ENCODE measurements around the gene NHSL1.

The NHSL1 gene

GRCh38 chr6:138396709-138397108 is 102.6 kb downstream of the NHSL1 start:
- no peak for TF ChIP-seq POLR2A (IDR thresholded peaks at IDR 0.05; ENCODE audit: low read depth, low read length)
- FAIRE-seq (no peak), DNase-seq (ENCODE audit: insufficient read length, low spot score) (no peak)

- FAIRE-seq (no peak), DNase-seq (ENCODE audit: insufficient read length, low spot score) (no peak)
- TF ChIP-seq POLR2A (IDR thresholded peaks at IDR 0.05; ENCODE audit: low read depth, low read length), result no peak
Observed at GRCh38 chr6:138393871-138394783, 105.2 kb downstream of the NHSL1 start.

- no peak for DNase-seq (ENCODE audit: insufficient read length, low spot score)
- no peak for FAIRE-seq
- TF ChIP-seq POLR2A (IDR thresholded peaks at IDR 0.05; ENCODE audit: low read depth, low read length), result no peak
Observed at GRCh38 chr6:138389551-138389950, 109.7 kb downstream of the NHSL1 start.

- TF ChIP-seq POLR2A (IDR thresholded peaks at IDR 0.05; ENCODE audit: low read depth, low read length), result no peak
- no peak for FAIRE-seq
- DNase-seq (ENCODE audit: insufficient read length, low spot score), result no peak
Observed at GRCh38 chr6:138387577-138388368, 111.5 kb downstream of the NHSL1 start.

- no peak for TF ChIP-seq POLR2A (IDR thresholded peaks at IDR 0.05; ENCODE audit: low read depth, low read length)
Observed at GRCh38 chr6:138386897-138387296, 112.4 kb downstream of the NHSL1 start.

GRCh38 chr6:138383776-138384175 is 115.5 kb downstream of the NHSL1 start:
- FAIRE-seq (no peak), DNase-seq (ENCODE audit: insufficient read length, low spot score) (no peak)
- no peak for TF ChIP-seq POLR2A (IDR thresholded peaks at IDR 0.05; ENCODE audit: low read depth, low read length)

More at GRCh38 chr6:138386897-138387296, 112.4 kb downstream of the NHSL1 start:
- FAIRE-seq, result no peak
- no peak for DNase-seq (ENCODE audit: insufficient read length, low spot score)

- no peak for TF ChIP-seq POLR2A (IDR thresholded peaks at IDR 0.05; ENCODE audit: low read depth, low read length)
- no peak for FAIRE-seq
Observed at GRCh38 chr6:138382498-138383265, 116.6 kb downstream of the NHSL1 start.

GRCh38 chr6:138378463-138378862 is 120.8 kb downstream of the NHSL1 start:
- DNase-seq (ENCODE audit: insufficient read length, low spot score) (no peak), FAIRE-seq (no peak)
- no peak for TF ChIP-seq POLR2A (IDR thresholded peaks at IDR 0.05; ENCODE audit: low read depth, low read length)

More at GRCh38 chr6:138382498-138383265, 116.6 kb downstream of the NHSL1 start:
- DNase-seq (ENCODE audit: insufficient read length, low spot score), result no peak

- DNase-seq (ENCODE audit: insufficient read length, low spot score) (no peak), FAIRE-seq (no peak)
- TF ChIP-seq POLR2A (IDR thresholded peaks at IDR 0.05; ENCODE audit: low read depth, low read length), result no peak
Observed at GRCh38 chr6:138377844-138378243, 121.5 kb downstream of the NHSL1 start, which contains the start of gene SMIM28. Gene SMIM28, plus strand, starts transcription at chr6:138377905. Its CDS starts 168 bp downstream, at chr6:138378073.

GRCh38 chr6:138377042-138377441 is 122.3 kb downstream of the NHSL1 start:
- DNase-seq (ENCODE audit: insufficient read length, low spot score) (no peak), FAIRE-seq (no peak)
- TF ChIP-seq POLR2A (IDR thresholded peaks at IDR 0.05; ENCODE audit: low read depth, low read length), result no peak

GRCh38 chr6:138374815-138375214 is 124.5 kb downstream of the NHSL1 start:
- no peak for DNase-seq (ENCODE audit: insufficient read length, low spot score)
- no peak for TF ChIP-seq POLR2A (IDR thresholded peaks at IDR 0.05; ENCODE audit: low read depth, low read length)
- FAIRE-seq, result no peak

- DNase-seq (ENCODE audit: insufficient read length, low spot score) (no peak), FAIRE-seq (no peak)
- no peak for TF ChIP-seq POLR2A (IDR thresholded peaks at IDR 0.05; ENCODE audit: low read depth, low read length)
Observed at GRCh38 chr6:138374230-138374629, 125.1 kb downstream of the NHSL1 start.

GRCh38 chr6:138372711-138373463 is 126.4 kb downstream of the NHSL1 start:
- DNase-seq (ENCODE audit: insufficient read length, low spot score), result no peak
- no peak for TF ChIP-seq POLR2A (IDR thresholded peaks at IDR 0.05; ENCODE audit: low read depth, low read length)
- FAIRE-seq, result no peak

All from H54 (cell line).